ENCODE data around the gene ARHGEF38.

Gene ARHGEF38

GRCh38 chr4:105551965-105552746, at the start of gene ARHGEF38:
TSS of gene ARHGEF38 (plus strand) at chr4:105552620. CDS start at chr4:105552766, 146 bp downstream.
- DNase-seq: no peak

- DNase-seq: no peak
These were observed 48.9 kb upstream of the ARHGEF38 start for GRCh38 chr4:105503484-105503883.

- no peak for DNase-seq
These were observed 47.7 kb upstream of the ARHGEF38 start for GRCh38 chr4:105504744-105505143.

- DNase-seq: no peak
These were observed 43.1 kb upstream of the ARHGEF38 start for GRCh38 chr4:105509291-105509690.

- no peak for DNase-seq
These were observed 42.7 kb upstream of the ARHGEF38 start for GRCh38 chr4:105509714-105510113.

GRCh38 chr4:105510245-105510644, 42.2 kb upstream of the ARHGEF38 start:
- no peak for DNase-seq

GRCh38 chr4:105520819-105521790, 31.3 kb upstream of the ARHGEF38 start:
- no peak for DNase-seq

- no peak for DNase-seq
These were observed 25.8 kb upstream of the ARHGEF38 start for GRCh38 chr4:105526656-105527055.

GRCh38 chr4:105527081-105527480, 25.3 kb upstream of the ARHGEF38 start:
- no peak for DNase-seq

GRCh38 chr4:105536601-105537000, 15.8 kb upstream of the ARHGEF38 start:
- DNase-seq: no peak

GRCh38 chr4:105541420-105541819, 11.0 kb upstream of the ARHGEF38 start:
- no peak for DNase-seq

- no peak for DNase-seq
These were observed 10.4 kb upstream of the ARHGEF38 start for GRCh38 chr4:105542039-105542438.

- DNase-seq: no peak
These were observed 9.1 kb upstream of the ARHGEF38 start for GRCh38 chr4:105543346-105543745.

- no peak for DNase-seq
These were observed 8.5 kb upstream of the ARHGEF38 start for GRCh38 chr4:105543881-105544280.

GRCh38 chr4:105544520-105545286, 7.7 kb upstream of the ARHGEF38 start:
- DNase-seq: no peak

- DNase-seq: no peak
These were observed 6.3 kb upstream of the ARHGEF38 start for GRCh38 chr4:105546086-105546485.

- no peak for DNase-seq
These were observed 4.7 kb upstream of the ARHGEF38 start for GRCh38 chr4:105547769-105548168.

GRCh38 chr4:105548483-105548882, 3.9 kb upstream of the ARHGEF38 start:
- DNase-seq: no peak

- DNase-seq: no peak
These were observed 1.8 kb upstream of the ARHGEF38 start for GRCh38 chr4:105550641-105551040.

GRCh38 chr4:105555409-105555808, 3.0 kb downstream of the ARHGEF38 start:
- DNase-seq: no peak

- no peak for DNase-seq
These were observed 3.8 kb downstream of the ARHGEF38 start for GRCh38 chr4:105556206-105556605.

- no peak for DNase-seq
These were observed 5.9 kb downstream of the ARHGEF38 start for GRCh38 chr4:105558277-105558676.

- DNase-seq: no peak
These were observed 8.0 kb downstream of the ARHGEF38 start for GRCh38 chr4:105560421-105560848.

Data from stimulated activated CD4-positive, alpha-beta T cell treated with anti-CD3 and anti-CD28 coated beads, Interleukin-4, amount 100 ng/mL, for 24 hours (primary cell).